ENCODE results near the gene OPRD1.
"Not testable (repeated sequence)": the region's sequence is repeated elsewhere in the genome, so short reads cannot be mapped to it uniquely, and the experiment has no call there.

Gene OPRD1

GRCh38 chr1:28845786-28846543 is 34.0 kb downstream of the OPRD1 start:
- no peak for DNase-seq (ENCODE audit: low spot score)

GRCh38 chr1:28847207-28847606 is 35.2 kb downstream of the OPRD1 start:
- not testable (repeated sequence) for DNase-seq (ENCODE audit: low spot score)

GRCh38 chr1:28848416-28848815 is 36.4 kb downstream of the OPRD1 start:
- DNase-seq (ENCODE audit: low spot score) = no peak

- DNase-seq (ENCODE audit: low spot score) = no peak
Observed at GRCh38 chr1:28853093-28853742, 41.2 kb downstream of the OPRD1 start.

- DNase-seq (ENCODE audit: low spot score) = not testable (repeated sequence)
Observed at GRCh38 chr1:28854406-28854805, 42.4 kb downstream of the OPRD1 start.

GRCh38 chr1:28855046-28855445 is 43.1 kb downstream of the OPRD1 start:
- no peak for DNase-seq (ENCODE audit: low spot score)

- no peak for DNase-seq (ENCODE audit: low spot score)
Observed at GRCh38 chr1:28855469-28855951, 43.5 kb downstream of the OPRD1 start.

- DNase-seq (ENCODE audit: low spot score) = no peak
Observed at GRCh38 chr1:28855969-28856368, 44.0 kb downstream of the OPRD1 start.

- DNase-seq (ENCODE audit: low spot score) = no peak
Observed at GRCh38 chr1:28860332-28861073, 48.5 kb downstream of the OPRD1 start.

- DNase-seq (ENCODE audit: low spot score) = no peak
Observed at GRCh38 chr1:28862571-28863403, 50.8 kb downstream of the OPRD1 start.

GRCh38 chr1:28864695-28865094 is 52.7 kb downstream of the OPRD1 start:
- DNase-seq (ENCODE audit: low spot score) = no peak

GRCh38 chr1:28865997-28866650 is 54.2 kb downstream of the OPRD1 start:
- no peak for DNase-seq (ENCODE audit: low spot score)

GRCh38 chr1:28867850-28868249 is 55.9 kb downstream of the OPRD1 start:
- DNase-seq (ENCODE audit: low spot score) = no peak

GRCh38 chr1:28869952-28870351 is 58.0 kb downstream of the OPRD1 start:
- DNase-seq (ENCODE audit: low spot score) = no peak

- DNase-seq (ENCODE audit: low spot score) = no peak
Observed at GRCh38 chr1:28871631-28872401, 59.8 kb downstream of the OPRD1 start.

GRCh38 chr1:28875134-28875533 is 63.2 kb downstream of the OPRD1 start:
- not testable (repeated sequence) for DNase-seq (ENCODE audit: low spot score)

GRCh38 chr1:28877132-28877781 is 65.3 kb downstream of the OPRD1 start:
- DNase-seq (ENCODE audit: low spot score) = peak; percentile 85

- no peak for DNase-seq (ENCODE audit: low spot score)
Observed at GRCh38 chr1:28878796-28879195, 66.8 kb downstream of the OPRD1 start.

GRCh38 chr1:28882009-28882628 is 70.1 kb downstream of the OPRD1 start:
- DNase-seq (ENCODE audit: low spot score) = peak; percentile 91

- peak; percentile 39 for DNase-seq (ENCODE audit: low spot score)
Observed at GRCh38 chr1:28883242-28883616, 71.3 kb downstream of the OPRD1 start.

Data from ecto neural progenitor cell (in vitro differentiated cells).